ENCODE results near the gene FCGR2B. TPM values are rescaled to one million over a fixed set of nuclear protein-coding genes. Genes with fewer than 3 reads are reported as not detected.
"Not testable (repeated sequence)": the region's sequence is repeated elsewhere in the genome, so short reads cannot be mapped to it uniquely, and the experiment has no call there.

Gene FCGR2B
- total RNA-seq, 1 donor from 2014 or later, result 1.6 TPM

- DNase-seq, result no peak
These were observed 43.2 kb downstream of the FCGR2B start for GRCh38 chr1:161706113-161706481.

GRCh38 chr1:161706482-161707347 lies 43.8 kb downstream of the FCGR2B start, which contains the start of gene FCRLA:
Gene FCRLA (plus strand): TSS chr1:161707229. CDS start chr1:161707265, 36 bp downstream.
- DNase-seq, result peak; percentile 68

- no peak for DNase-seq
These were observed 44.6 kb downstream of the FCGR2B start for GRCh38 chr1:161707503-161707902.

GRCh38 chr1:161709373-161709772 lies 46.4 kb downstream of the FCGR2B start:
- no peak for DNase-seq

DNA sequence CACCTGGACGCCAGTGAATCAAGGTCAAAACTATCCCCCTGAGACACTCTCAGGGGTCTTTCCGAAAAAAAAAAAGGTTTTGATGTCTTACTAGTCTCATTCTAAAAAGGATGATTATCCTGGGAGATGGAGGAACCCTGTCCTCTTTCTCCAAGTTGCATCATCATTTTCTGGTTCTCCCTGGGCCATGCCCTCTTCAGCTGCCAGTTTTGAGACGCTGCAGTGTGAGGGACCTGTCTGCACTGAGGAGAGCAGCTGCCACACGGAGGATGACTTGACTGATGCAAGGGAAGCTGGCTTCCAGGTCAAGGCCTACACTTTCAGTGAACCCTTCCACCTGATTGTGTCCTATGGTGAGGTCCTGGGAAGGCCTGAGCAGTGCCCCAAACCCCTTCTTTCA lies 47.6 kb downstream of the FCGR2B start:
- DNase-seq, result no peak

- no peak for DNase-seq
These were observed 55.8 kb downstream of the FCGR2B start for GRCh38 chr1:161718559-161719324.

DNA sequence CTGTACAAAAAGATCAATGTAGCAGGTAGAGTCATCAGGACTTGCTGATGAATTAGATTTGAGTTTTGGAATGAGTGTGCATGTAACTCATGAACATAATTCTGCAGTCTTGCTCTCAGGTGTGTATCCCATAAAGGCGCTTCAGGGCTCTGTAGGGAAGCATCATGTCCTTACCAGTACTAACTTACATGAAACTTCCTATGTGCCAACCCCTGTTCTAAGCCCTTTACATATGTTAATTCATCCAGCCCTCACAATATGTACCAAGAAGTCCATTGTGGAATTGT lies 56.3 kb downstream of the FCGR2B start:
- DNase-seq, result no peak

- no peak for DNase-seq
These were observed 57.5 kb downstream of the FCGR2B start for GRCh38 chr1:161720422-161720821.

DNA sequence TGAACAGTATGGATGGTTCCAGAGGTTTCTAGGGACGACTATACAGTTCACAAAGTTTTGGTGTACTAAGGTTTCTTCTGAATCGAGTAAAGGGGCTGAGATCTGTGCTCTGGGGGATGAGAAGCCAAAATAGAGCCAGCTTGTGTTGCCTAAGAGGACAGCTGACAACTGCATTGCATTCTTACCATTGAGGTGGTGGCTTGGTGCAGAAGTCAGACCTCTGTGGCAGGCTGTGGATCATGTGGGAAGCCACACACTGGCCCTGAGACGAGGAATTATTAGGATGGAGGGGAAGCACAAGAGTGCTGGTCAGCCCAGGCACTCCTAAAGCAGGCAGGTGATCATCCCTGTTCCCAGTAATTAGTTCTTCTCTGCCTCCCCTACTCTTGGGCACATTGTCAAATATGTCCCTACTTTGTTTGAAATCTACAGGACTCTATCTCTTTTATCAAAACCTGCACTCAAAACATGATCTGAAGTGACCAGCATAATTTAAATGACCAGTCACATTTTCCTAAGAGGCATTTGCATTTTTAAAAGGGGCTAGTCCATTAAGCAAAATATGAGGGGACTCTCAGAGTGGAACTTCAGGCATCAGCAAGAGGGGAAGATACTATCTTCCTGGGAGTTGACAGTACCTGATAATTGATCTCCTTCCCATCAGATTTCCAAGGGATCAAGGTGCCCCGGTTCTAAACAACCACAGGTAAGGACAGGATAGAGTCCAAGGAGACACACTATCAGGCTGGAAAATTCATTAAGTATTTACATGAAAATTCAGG lies 58.2 kb downstream of the FCGR2B start, which contains the start of gene FCRLB:
FCRLB (plus strand) TSS at position 589 of the 782 bp plus-strand sequence. CDS start 1,129 bp downstream, outside the sequence.
- DNase-seq, result no peak

GRCh38 chr1:161721738-161722343 lies 58.9 kb downstream of the FCGR2B start:
- no peak for DNase-seq

- DNase-seq, result no peak
These were observed 59.5 kb downstream of the FCGR2B start for GRCh38 chr1:161722406-161722805.

- DNase-seq, result no peak
These were observed 60.7 kb downstream of the FCGR2B start for GRCh38 chr1:161723459-161724141.

DNA sequence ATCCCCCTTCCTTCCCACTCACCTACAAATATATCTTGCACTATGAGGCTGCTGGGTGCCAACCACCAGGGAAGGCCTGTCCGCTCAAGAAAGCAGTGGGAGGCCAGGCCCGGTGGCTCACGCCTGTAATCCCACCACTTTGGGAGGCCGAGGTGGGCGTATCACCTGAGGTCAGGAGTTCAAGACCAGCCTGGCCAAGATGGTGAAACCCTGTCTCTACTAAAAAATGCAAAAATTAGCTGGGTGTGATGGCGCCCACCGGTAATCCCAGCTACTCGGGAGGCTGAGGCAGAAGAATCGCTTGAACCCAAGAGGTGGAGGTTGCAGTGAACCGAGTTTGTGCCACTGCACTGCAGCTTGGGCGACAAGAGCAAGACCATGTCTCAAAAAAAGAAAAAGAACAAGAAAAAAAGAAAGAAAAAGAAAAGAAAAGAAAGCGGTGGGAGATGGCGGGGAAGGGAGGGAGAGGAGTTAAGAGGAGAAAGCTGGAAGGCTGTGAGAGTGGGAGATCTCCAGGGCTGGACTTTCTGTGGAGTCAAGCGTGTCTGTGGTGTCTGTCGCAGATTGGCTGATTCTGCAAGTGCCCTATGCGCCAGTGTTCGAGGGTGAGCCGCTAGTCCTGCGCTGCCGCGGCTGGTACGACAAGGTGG lies 62.4 kb downstream of the FCGR2B start:
- DNase-seq, result not testable (repeated sequence)

- peak; percentile 47 for DNase-seq
These were observed 63.0 kb downstream of the FCGR2B start for GRCh38 chr1:161725908-161726472.

- peak; percentile 94 for DNase-seq
These were observed 63.7 kb downstream of the FCGR2B start for GRCh38 chr1:161726473-161727255.

- peak; percentile 37 for DNase-seq
These were observed 64.4 kb downstream of the FCGR2B start for GRCh38 chr1:161727256-161727924.
